ENCODE results near the gene CACNA1C.

Gene CACNA1C

DNA sequence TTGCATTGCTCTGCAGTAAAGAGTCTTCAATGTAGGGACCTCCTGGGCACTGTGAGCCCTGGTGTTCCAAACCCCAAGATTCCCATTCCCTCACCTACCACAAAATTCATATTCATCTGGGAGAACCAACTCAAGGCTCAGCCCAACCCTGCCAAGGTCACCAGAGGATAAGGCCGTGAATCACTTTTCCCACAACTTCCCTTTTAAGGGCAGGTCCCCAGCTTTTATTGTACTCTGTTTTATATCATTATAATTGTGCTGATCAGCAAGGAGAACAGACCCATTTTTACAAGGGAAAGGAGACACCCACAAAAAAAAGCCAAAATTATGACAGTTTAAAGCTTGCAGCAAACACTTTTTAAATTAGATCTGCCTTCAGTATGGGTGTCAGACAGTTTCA lies 379.0 kb downstream of the CACNA1C start:
- DNase-seq: no peak

DNA sequence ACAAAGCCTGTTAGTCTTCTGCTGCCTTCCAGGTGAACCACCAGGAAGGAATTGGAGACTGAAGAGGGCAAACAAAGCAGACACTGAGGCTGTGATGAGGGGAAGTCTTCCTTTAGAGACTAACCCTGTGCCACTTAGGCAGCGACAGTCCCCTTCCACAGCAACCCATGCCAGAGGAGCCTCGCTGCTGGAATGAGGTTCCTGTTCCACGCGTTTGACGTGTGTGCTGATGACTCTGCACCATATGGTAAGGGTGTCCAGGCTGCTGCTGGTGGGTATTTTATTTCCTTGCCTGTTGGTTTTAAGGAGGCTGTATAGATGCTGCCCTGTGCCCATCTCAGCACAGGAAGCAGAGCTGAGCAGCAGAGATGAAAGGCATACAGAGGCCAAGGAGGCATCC lies 380.1 kb downstream of the CACNA1C start:
- no peak for DNase-seq

GRCh38 chr12:2435511-2435910 lies 382.7 kb downstream of the CACNA1C start:
- DNase-seq: no peak

- no peak for DNase-seq
Measured at GRCh38 chr12:2439332-2440100, 386.7 kb downstream of the CACNA1C start.

DNA sequence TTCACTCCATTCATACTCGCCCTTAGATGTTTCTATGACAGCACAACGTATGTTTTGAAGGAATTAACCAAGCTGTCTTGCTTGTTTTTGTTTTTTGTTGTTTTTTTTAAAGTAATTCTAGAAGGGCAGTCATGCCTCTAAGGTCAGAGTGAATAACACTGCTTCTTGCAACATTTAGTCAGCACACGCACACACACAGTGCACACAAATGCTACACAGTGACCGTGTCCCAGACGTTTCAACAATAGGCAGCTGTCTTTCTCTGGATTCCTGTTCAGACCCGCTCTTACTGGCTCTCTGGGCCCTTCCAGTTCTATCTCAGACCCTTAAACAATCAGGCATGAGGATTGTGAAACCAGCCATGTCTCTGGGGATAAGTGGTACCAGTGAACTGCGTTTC lies 391.0 kb downstream of the CACNA1C start:
- DNase-seq: no peak

DNA sequence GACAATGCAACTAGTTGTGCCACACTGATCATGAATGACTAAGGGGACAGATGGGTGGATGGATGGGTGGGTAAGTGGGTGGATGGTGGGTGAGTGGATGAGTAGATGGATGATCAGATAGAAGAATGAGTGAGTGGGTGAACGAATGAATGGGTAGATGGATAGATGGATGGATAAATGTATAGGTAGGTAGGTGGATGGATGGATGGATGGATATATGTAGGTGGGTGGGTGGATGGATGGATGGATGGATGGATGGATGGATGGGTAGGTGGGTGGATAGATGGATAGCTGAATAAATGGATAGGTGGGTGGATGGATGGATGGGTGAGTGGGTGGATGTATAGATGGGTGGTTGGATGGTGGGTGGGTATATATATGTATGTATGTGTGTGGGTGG lies 393.2 kb downstream of the CACNA1C start:
- DNase-seq: no peak

GRCh38 chr12:2447861-2448260 lies 395.1 kb downstream of the CACNA1C start:
- DNase-seq: no peak

DNA sequence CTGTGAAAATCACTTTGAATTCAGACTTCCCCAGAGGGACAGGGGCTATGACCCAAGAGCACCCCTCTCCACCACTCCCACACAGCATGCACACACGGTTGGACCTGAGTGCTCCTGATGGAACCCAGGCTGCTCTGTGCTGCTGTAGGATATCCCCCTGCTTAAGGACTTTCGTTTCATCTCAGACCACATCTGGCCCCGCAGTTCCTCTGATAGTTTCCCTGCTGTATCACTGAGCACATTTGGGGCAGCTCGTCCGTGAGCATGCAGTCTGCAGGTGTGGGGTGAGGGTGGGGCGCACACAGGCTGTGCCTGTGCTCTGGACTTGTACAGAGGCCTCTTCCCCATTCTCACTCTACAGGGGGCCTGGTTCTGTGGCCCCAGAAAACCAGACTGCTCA lies 396.8 kb downstream of the CACNA1C start:
- no peak for DNase-seq

GRCh38 chr12:2450553-2450952 lies 397.8 kb downstream of the CACNA1C start:
- DNase-seq: no peak

GRCh38 chr12:2451025-2451424 lies 398.2 kb downstream of the CACNA1C start:
- no peak for DNase-seq

DNA sequence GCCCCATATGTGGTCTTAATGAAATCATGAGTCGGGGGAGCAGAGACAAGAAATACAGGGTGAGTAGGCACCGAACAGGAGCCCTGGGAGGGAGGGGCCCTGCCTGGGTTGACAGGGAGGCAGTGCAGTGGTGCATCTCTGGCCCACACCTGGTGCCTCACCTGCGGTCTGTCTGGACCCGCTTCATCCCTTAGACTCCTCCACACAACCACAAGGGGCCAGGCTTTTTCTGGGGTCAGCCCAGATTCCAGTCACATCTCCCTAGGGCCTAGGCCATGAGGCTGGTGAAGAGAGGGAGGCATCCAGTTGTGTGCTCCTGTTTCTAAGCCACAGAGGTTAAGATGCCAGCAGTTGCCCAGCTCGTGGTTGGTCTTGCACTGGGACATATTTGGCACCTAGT lies 398.7 kb downstream of the CACNA1C start:
- no peak for DNase-seq

GRCh38 chr12:2453076-2453760 lies 400.4 kb downstream of the CACNA1C start:
- DNase-seq: no peak

- no peak for DNase-seq
Measured at GRCh38 chr12:2453761-2454090, 400.9 kb downstream of the CACNA1C start.

DNA sequence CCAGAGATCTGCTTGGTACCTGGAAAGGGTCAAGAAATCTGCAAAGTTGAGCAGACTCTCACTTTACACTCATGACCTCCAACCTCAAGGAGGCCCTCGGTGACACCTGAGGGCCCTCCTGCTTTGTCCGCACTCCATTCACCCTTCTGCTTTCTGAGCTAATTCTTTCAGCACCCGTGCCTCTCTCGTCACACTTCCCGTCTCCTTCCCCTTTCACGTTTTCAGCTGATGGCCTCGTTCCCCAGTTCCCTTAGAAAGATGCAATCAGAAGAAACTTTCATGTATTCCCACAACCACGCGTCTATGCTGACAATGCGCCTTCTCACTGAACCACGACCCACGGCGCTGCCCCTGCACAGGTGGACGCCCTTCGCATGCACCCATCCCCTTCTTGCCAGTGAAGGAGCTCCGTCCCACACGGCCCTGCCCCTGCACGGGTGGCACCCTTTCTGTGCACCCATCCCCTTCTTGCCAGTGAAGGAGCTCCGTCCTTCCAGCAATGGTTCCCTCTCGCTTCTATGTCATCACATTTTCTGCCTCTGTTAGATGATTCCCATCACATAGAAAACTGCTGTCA lies 401.9 kb downstream of the CACNA1C start:
- DNase-seq: no peak

DNA sequence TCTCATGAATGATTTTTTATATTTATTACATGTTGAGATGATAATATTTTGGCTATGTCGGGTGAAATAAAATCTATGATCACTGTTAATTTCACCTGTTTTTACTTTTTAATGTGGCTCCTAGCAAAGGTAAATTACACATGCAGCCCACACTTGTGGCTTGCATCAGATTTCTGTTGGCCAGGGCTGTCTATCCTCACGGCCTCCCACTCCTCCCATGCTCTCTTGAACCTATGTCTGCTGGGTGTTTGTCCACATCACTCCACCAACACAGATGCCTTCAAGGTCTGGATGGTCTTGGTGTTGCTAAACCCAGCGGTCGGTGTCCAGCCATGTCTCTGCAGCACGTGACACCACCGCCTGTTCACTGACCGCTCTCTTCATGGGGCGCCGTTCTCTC lies 402.6 kb downstream of the CACNA1C start:
- no peak for DNase-seq

DNA sequence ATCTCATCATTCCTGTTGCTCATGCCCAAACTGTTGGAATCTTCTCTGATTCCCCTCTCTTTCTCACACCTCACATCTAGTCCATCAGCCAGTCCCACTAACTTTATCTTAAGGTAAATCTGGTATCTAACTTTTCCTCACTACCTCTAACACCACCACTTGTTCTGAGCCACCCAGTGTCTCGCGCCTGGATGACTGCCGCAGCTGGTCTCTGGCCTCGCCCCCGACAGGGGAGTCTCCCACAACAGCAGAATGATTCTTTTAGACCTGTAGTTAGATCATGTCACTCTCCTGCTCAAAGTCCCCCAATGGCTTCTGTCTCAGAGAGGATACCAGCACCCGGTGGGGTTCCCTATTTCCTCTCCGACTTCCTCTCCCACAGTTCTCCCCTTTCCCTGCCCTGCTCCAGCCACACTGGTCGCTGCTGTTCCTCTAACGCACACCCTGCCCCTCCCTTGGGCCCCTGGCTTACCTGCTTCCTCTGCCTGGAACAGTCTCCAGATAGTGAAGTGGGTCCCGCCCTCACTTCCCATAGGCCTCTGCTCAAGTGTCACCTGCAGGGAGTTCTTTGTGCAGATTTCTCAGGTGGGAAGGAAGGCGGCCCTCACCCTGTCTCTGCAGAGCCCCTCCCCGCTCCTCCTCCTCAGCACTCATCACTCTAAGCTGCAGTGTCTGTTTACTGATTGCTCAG lies 403.5 kb downstream of the CACNA1C start:
- DNase-seq: no peak

DNA sequence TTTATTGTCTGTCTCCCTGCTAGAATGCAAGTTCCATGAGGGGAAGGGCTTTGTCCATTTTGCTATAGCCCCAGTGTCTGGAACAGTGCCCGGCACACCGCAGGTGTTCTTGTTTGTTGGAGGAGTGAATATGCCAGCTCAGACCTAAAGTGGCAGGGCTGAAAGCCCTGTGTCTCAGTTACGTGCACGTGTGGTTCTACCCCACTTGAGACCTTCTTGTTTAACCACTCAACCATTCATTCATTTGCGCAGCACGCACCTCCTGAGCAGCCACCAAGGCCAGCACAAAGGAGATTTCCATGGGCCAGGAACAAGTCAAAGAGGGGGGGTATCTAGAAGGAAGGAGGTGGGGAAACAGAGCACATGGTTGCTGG lies 404.0 kb downstream of the CACNA1C start:
- no peak for DNase-seq

DNA sequence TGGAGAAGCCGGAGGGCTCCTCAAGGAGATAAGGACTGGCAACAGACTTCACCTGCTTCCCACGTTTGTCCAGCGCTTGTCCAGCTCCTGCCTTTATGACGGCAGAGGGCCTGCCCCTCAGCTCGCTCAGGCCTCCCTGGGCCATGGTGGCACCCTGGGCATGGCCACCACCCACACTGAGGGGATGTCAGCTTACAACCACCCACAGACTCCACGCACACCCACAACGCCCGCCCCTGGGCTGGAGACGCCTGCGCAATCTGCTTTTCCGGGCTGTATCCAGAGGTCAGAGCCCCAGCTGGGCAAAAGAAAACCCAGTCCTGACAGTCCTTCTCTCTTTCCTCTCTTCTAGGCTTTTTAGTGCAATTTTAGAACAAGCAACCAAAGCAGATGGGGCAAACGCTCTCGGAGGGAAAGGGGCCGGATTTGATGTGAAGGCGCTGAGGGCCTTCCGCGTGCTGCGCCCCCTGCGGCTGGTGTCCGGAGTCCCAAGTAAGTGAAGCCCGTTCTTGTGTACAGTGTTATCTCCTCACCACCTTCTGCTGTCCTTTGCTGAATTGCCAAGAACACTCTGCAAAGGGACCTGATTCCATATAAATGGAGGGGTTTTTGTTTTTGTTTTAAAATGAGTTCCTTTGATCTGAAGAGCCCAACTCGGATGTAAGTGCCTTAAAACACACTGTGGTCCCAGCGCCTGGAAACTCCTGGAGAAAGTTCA lies 404.6 kb downstream of the CACNA1C start:
- no peak for DNase-seq

GRCh38 chr12:2457933-2458414 lies 405.2 kb downstream of the CACNA1C start:
- no peak for DNase-seq

DNA sequence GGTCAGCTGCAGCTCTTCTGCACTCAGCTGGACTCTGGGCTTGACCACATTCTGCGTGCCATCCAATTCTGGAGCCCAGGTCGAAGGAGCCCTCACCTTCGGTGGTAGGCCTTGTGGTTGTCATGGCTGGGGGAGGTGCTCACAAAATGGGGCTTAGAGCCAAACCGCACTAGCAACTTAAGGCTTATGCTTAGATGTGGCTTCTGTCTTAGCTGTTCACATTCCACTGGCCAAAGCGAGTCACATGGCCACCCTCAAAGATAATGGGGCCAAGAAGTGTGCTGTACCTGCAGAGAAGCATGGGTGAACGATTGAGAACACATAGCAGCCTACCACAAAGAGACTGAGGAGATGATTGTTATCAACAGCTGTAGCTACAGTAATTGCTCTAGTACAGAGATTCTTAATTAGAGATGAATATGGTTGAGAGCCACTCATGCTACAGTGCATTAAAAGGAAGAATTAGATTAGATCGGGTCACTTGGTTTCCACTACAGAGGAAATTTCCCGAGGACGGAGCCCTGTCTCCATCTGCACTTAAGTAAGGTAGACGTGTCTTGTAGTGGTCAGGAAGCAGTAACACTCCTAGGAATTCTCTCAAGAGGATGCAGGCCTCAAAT lies 407.4 kb downstream of the CACNA1C start:
- DNase-seq: no peak

- DNase-seq: no peak
Measured at GRCh38 chr12:2461046-2461445, 408.3 kb downstream of the CACNA1C start.

GRCh38 chr12:2461645-2462044 lies 408.9 kb downstream of the CACNA1C start:
- DNase-seq: no peak

DNA sequence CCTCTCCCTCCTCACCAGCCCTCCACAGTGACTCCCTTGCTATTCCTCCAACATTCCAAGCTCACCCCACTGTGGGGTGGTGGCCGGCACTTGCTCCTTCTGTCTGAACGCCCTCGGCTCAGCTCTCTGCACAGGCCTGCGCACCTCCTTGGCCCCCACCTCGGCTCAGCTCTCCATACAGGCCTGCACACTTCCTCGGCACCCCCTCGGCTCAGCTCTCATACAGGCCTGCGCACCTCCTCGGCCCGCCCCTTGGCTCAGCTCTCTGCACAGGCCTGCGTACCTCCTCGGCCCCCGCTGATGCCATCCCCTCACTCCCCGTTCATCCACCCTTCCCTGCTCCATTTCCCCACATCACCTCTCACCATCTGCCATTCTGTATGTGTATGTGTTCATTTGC lies 409.3 kb downstream of the CACNA1C start:
- DNase-seq: no peak

Data from right hindlimb (tissue), 1 donor.